ENCODE results near the gene GPX3. TPM values are rescaled to one million over a fixed set of nuclear protein-coding genes. Genes with fewer than 3 reads are reported as not detected.

Gene GPX3, protein sequence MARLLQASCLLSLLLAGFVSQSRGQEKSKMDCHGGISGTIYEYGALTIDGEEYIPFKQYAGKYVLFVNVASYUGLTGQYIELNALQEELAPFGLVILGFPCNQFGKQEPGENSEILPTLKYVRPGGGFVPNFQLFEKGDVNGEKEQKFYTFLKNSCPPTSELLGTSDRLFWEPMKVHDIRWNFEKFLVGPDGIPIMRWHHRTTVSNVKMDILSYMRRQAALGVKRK
- 1,000 to 10,000 TPM in 3 of 4 donors, 100 to 1,000 TPM in 1; 690 to 3,141 (median 1,517) TPM for total RNA-seq

DNA sequence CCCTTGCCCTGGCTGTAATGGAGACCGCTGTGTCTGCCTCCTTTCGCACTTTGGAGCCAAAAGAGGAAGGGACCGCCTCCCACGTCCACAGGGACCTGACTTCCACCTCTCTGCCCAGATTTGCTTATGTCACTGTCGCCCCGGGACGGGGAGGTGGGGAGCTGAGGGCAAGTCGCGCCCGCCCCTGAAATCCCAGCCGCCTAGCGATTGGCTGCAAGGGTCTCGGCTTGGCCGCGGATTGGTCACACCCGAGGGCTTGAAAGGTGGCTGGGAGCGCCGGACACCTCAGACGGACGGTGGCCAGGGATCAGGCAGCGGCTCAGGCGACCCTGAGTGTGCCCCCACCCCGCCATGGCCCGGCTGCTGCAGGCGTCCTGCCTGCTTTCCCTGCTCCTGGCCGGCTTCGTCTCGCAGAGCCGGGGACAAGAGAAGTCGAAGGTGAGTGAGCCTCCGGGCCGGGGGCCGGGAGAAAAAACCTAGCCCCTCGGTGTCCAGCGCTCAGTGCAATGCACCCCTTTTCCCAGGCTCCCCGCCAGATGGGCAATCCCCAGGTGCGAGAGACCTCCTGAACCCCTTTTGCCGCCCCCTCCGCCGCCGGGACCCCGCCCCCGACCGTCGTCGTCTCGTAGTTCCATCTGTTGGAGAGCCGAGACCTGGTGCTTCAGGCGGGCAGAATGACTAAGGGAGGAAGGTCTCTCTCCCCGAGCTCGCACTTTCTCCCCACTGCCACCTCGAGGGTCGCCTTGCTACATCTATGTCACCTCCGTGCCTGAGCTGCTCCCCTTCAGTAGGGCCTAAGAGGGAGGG, at the start of gene GPX3:
TSS of gene GPX3 (plus strand) at position 288 of the 807 bp plus-strand sequence. CDS start at position 352, 64 bp downstream.
- H3K27ac ChIP-seq, result peak within 1 kb of the TSS; percentile 67 to 91 (median 88)
- ATAC-seq, result peak; percentile 92
- H3K27me3 ChIP-seq, result no peaks in the 10 kb centered on the region
- H3K9me3 ChIP-seq, result no peaks in the 10 kb centered on the region
- TF ChIP-seq POLR2A (IDR thresholded peaks at IDR 0.05) (peak; percentile 94 to 95), POLR2AphosphoS5 (IDR thresholded peaks at IDR 0.05) (peak; percentile 91), EP300 (IDR thresholded peaks at IDR 0.05) (no peak)
- TF ChIP-seq, protein P1, sequence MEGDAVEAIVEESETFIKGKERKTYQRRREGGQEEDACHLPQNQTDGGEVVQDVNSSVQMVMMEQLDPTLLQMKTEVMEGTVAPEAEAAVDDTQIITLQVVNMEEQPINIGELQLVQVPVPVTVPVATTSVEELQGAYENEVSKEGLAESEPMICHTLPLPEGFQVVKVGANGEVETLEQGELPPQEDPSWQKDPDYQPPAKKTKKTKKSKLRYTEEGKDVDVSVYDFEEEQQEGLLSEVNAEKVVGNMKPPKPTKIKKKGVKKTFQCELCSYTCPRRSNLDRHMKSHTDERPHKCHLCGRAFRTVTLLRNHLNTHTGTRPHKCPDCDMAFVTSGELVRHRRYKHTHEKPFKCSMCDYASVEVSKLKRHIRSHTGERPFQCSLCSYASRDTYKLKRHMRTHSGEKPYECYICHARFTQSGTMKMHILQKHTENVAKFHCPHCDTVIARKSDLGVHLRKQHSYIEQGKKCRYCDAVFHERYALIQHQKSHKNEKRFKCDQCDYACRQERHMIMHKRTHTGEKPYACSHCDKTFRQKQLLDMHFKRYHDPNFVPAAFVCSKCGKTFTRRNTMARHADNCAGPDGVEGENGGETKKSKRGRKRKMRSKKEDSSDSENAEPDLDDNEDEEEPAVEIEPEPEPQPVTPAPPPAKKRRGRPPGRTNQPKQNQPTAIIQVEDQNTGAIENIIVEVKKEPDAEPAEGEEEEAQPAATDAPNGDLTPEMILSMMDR (IDR thresholded peaks at IDR 0.05), result peak in 1 of 4 experiments; percentile 3
- H3K4me3 ChIP-seq, result peak within 1 kb of the TSS; percentile 66 to 88
- no CpG with 5 or more reads among the region's 54 CpGs for WGBS, 2 donors (ENCODE audit: low coverage in 1 of 2)
- peaks cover 0 to 28% of the 10 kb centered on the region in 2 donors for H3K36me3 ChIP-seq
- peaks cover 5 to 78% (median 19%) of the 10 kb centered on the region in 3 donors for H3K4me1 ChIP-seq

DNA sequence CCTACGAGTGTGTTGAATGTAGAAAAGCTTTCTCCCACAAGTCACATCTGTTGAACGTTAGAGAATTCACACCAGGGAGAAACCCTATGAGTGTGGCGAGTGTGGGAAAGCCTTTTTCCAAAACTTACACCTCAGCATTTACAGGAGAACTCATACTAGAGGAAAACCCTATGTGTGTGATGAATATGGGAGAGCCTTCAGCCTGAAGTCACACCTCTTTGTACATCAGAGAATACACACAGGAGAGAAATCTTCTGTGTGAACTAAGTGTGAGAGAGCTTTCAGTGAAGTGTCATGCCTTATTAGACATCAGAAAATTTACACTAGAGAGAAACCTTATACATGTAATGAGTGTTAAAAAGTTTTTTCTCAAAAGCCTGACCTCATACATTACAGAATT, 41.8 kb upstream of the GPX3 start:
- H3K27me3 ChIP-seq, result no peaks in the 10 kb centered on the region
- TF ChIP-seq EP300 (IDR thresholded peaks at IDR 0.05) (no peak), POLR2AphosphoS5 (IDR thresholded peaks at IDR 0.05) (no peak), POLR2A (IDR thresholded peaks at IDR 0.05) (no peak)
- TF ChIP-seq, protein P1 (IDR thresholded peaks at IDR 0.05), result no peak
- no peak overlapping the region for H3K27ac ChIP-seq
- WGBS, 2 donors (ENCODE audit: low coverage in 1 of 2), result 64 to 68% methylated on average over 2 to 3 of the region's 3 CpGs
- no peak overlapping the region for H3K4me3 ChIP-seq
- peaks cover 0 to 9% (median 0%) of the 10 kb centered on the region in 3 donors for H3K9me3 ChIP-seq
- ATAC-seq, result no peak
- H3K36me3 ChIP-seq, result no peaks in the 10 kb centered on the region
- H3K4me1 ChIP-seq, result no peaks in the 10 kb centered on the region

DNA sequence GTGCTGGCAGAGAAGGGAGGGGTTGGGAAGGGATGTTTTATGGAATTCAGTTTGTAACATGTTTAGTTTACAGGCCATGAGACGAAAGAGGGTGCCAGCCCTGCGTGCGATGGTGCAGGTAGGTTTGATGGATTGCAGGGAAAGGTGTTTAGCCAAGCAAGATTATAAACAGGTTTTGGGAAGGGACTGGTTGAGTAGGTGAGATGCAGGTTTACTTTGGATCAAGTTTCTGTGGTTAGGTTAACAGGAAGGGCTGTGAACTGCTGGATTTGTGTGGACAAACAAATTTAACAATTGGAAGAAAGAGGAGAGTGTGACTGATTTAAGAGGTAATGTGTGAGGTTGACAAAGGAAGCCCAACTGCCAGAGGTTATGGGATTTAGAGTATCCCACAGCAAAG, 32.6 kb upstream of the GPX3 start:
- H3K27me3 ChIP-seq, result no peaks in the 10 kb centered on the region
- no peak overlapping the region for H3K4me3 ChIP-seq
- no peaks in the 10 kb centered on the region for H3K4me1 ChIP-seq
- H3K9me3 ChIP-seq, result no peaks in the 10 kb centered on the region
- H3K27ac ChIP-seq, result no peak overlapping the region
- WGBS, 2 donors (ENCODE audit: low coverage in 1 of 2), result 69 to 89% methylated on average over 3 of the region's 3 CpGs
- TF ChIP-seq, protein P1 (IDR thresholded peaks at IDR 0.05), result no peak
- TF ChIP-seq POLR2AphosphoS5 (IDR thresholded peaks at IDR 0.05) (no peak), EP300 (IDR thresholded peaks at IDR 0.05) (no peak), POLR2A (IDR thresholded peaks at IDR 0.05) (no peak)
- ATAC-seq, result no peak
- H3K36me3 ChIP-seq, result no peaks in the 10 kb centered on the region

DNA sequence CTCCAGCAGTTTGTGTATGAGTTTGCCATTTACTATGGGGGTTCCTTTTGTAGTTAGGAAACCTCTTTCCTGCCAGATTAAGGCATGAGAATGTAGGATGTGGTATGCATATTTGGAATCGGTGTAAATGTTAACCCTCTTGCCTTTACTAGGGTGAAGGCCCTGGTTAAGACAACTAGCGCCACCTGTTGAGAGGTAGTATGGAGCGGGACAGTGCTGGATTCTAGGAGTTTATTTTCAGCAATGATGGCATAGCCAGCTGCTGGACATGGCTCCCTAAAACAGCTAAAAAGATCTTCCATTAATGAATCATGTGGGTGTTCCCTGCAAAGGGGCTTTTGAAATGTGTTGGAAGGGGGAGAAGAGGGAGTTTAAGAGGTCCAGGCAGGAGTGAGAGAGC, 30.7 kb upstream of the GPX3 start:
- ATAC-seq, result no peak
- TF ChIP-seq POLR2A (IDR thresholded peaks at IDR 0.05) (no peak), EP300 (IDR thresholded peaks at IDR 0.05) (no peak), POLR2AphosphoS5 (IDR thresholded peaks at IDR 0.05) (no peak)
- TF ChIP-seq, protein P1 (IDR thresholded peaks at IDR 0.05), result no peak
- 58 to 71% methylated on average over 2 to 3 of the region's 3 CpGs for WGBS, 2 donors (ENCODE audit: low coverage in 1 of 2)
- Histone ChIP-seq H3K4me1 (no peaks in the 10 kb centered on the region), H3K27me3 (no peaks in the 10 kb centered on the region), H3K9me3 (no peaks in the 10 kb centered on the region), H3K36me3 (no peaks in the 10 kb centered on the region), H3K27ac (no peak overlapping the region), H3K4me3 (no peak overlapping the region)

All from gastroesophageal sphincter (tissue), 4 donors.